ENCODE measurements around the gene SEC31A.
"Not testable (repeated sequence)": the region's sequence is repeated elsewhere in the genome, so short reads cannot be mapped to it uniquely, and the experiment has no call there.

The SEC31A gene, protein sequence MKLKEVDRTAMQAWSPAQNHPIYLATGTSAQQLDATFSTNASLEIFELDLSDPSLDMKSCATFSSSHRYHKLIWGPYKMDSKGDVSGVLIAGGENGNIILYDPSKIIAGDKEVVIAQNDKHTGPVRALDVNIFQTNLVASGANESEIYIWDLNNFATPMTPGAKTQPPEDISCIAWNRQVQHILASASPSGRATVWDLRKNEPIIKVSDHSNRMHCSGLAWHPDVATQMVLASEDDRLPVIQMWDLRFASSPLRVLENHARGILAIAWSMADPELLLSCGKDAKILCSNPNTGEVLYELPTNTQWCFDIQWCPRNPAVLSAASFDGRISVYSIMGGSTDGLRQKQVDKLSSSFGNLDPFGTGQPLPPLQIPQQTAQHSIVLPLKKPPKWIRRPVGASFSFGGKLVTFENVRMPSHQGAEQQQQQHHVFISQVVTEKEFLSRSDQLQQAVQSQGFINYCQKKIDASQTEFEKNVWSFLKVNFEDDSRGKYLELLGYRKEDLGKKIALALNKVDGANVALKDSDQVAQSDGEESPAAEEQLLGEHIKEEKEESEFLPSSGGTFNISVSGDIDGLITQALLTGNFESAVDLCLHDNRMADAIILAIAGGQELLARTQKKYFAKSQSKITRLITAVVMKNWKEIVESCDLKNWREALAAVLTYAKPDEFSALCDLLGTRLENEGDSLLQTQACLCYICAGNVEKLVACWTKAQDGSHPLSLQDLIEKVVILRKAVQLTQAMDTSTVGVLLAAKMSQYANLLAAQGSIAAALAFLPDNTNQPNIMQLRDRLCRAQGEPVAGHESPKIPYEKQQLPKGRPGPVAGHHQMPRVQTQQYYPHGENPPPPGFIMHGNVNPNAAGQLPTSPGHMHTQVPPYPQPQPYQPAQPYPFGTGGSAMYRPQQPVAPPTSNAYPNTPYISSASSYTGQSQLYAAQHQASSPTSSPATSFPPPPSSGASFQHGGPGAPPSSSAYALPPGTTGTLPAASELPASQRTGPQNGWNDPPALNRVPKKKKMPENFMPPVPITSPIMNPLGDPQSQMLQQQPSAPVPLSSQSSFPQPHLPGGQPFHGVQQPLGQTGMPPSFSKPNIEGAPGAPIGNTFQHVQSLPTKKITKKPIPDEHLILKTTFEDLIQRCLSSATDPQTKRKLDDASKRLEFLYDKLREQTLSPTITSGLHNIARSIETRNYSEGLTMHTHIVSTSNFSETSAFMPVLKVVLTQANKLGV

GRCh38 chr4:82890901-82891706 lies at the start of gene SEC31A:
Gene SEC31A (minus strand): TSS chr4:82891153. CDS start chr4:82881936, 9,217 bp downstream.
- DNase-seq: peak; percentile 78

DNA sequence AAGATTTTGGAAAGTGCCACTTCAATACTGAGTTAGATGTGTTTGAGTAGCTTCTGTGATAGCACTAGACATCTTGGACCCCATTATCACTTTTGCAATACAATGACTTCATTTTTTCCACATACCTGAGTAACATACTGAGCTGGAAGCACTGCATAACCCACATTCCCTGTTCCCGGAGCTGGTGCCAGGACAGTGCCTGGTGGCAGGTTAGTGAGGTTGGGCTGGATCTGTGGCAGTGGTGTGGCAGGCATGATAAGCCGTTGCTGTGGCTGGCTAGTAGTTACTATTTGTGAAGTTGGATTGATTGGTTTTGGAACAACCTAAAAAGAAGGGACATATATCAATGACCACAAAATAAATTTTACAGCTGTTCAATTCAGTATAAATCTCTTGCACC lies 48.5 kb upstream of the SEC31A start:
- no peak for DNase-seq

- no peak for DNase-seq
These were observed 43.5 kb upstream of the SEC31A start for GRCh38 chr4:82934441-82934840.

DNA sequence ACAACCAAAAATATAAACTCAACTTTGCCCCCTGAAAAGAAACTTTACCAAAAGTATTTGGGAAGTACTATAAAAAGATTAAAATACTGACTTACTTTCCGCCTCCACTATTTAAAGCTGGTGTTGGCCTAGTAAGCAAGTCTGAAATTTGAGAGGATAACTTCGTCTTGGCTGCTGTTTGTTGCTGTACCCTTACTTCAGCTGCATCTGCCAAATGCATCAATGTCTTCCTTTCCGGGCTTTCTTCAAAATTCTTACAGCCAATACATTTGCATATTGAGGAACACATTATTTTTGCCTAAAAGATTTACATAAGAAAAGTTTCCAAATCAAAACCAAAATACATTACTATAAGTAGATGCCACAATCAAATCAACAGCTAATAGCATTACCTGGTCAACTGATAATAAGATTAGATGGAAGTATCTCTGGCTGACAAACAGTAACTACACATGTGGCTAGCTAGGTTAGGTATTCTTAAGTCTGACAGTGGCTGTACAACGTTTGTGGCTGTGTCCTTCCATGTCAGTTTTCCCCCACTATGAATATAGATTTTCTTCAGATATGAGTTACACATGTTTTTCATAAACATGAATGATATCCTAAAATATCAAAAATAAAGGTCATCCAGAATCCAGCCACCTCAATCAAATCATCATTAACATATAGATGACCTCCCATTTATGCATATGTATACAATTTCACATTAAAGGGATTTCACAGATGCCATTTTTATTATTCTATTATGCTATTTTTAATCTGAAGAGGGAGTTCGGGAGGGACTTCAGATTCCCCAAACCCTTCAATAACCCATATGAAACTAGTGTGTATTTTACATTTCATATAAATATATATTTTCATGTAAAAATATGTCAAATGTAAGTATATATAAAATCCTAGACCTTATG lies 40.1 kb upstream of the SEC31A start:
- DNase-seq: no peak

DNA sequence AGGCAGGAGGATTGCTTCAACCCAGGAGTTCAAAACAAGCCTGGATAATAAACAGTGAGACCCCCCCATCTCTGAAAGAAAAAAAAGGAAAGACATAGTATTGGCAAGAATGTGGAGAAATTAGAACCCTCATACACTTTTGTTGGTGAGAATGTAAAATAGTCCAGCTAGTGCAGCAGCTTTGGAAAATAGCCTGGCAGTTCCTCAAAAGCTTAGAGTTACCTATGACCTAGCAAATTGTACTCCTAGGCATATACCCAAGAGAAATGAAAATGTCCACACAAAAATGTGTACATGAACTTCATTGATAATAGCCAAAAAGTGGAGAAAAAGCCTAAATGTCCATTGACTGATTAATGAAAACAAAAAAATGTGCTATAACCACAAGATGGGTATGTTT lies 30.8 kb upstream of the SEC31A start:
- no peak for DNase-seq

- no peak for DNase-seq
These were observed 28.4 kb upstream of the SEC31A start for GRCh38 chr4:82919386-82919785.

- DNase-seq: no peak
These were observed 27.1 kb upstream of the SEC31A start for GRCh38 chr4:82918091-82918490.

GRCh38 chr4:82913968-82914367 lies 23.0 kb upstream of the SEC31A start:
- not testable (repeated sequence) for DNase-seq

GRCh38 chr4:82913305-82913704 lies 22.4 kb upstream of the SEC31A start:
- no peak for DNase-seq

- DNase-seq: no peak
These were observed 18.4 kb upstream of the SEC31A start for GRCh38 chr4:82909326-82909725.

DNA sequence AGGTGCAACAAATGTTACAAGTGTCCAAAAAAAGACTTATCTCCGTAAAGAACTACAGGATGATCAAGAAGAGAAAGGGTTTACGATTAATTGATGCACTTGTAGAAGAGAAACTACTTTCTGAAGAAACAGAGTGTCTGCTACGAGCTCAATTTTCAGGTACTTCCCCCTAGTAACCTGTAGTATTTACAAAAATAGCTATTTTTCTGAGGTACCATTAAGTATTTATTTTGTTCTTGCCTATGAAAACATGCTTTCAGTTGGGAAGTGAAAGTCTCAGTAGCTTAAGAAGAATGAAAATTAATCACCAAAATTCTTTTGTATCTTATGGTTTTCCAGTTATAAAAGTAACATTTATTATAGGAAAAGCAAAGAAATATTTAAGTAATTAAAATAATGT lies 15.5 kb upstream of the SEC31A start:
- no peak for DNase-seq

DNA sequence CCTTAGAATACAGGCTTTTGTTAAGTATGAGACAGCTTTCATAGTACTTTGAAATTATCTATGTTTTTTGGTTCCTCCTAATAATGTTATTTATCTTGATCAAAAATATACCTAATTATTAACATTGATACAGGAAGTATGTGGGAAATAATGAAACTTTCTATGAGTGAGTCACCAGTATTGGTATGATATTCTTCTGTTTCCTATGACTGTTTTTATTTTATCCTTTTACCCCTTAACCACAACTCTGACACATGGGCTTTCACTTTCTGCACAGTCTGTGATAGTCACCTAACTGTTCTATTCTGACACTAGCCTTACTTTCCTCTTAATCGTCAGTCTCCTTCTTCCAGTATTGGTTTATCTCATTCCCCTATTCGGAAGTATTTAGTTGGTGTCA lies 14.3 kb upstream of the SEC31A start:
- DNase-seq: no peak

- DNase-seq: no peak
These were observed 12.8 kb upstream of the SEC31A start for GRCh38 chr4:82903737-82904136.

DNA sequence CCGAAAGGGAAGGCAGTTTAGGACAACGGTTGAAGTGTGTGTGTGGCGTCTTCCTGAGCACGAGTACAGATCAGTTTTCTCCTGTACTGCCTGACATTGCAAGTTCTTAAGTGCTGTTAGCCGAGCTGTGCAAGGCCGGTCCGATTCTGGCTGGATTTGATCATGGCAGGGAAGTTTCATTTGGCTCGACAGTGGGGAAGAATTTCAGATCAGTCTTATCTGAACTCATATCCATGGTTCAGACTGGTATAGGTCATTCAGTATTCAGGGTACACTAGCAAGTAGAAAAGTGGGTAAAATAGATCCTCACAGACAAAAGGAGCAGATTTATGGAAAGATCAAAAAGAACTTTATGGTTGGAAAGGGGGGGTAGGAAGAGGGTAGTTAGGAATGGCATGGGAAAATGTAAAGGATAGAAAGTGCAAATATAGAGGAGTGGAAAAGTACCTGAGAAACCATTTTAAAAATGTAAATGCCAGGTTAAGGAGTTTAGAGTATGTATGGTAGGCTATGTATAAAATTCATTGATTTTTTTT lies 10.3 kb upstream of the SEC31A start:
- DNase-seq: no peak

DNA sequence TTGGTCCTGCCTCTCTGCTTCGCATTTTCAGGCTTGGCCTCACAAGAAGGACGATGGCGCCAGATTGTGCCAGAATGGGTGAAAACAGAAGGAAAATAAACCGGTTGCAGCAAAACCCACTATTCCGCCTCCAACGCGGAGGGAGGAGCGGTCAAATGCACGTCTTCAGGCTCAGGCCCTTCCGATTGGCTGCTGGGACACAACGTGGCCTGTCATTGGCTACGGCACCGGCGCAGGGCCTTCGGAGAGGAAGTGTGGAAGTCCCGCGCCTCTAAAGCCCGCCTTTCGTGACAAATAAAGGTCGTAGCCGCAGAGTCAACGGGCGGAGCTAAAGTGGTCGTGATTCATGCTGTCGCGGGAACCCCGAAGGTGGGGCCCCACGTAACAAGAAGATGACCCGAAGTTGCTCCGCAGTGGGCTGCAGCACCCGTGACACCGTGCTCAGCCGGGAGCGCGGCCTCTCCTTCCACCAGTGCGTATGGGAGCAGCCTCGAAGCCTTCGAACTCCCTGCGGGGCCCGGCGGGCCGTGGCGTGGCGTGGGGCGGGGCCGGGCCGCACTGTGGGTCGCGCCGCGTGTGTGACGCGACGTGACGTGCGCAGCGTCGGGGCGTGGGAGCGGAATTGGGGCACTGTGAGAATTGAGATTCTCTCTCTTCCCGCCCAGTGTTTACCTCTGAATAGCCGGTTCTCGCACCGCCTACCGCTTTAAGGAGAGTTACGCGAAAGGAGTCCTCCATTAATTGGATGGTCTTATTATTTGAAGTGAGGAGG lies 9.6 kb upstream of the SEC31A start, which contains the start of gene THAP9:
Gene THAP9, plus strand, starts transcription at position 325 of the 772 bp plus-strand sequence. Its CDS starts 68 bp downstream, at position 393.
- DNase-seq: peak; percentile 97

DNA sequence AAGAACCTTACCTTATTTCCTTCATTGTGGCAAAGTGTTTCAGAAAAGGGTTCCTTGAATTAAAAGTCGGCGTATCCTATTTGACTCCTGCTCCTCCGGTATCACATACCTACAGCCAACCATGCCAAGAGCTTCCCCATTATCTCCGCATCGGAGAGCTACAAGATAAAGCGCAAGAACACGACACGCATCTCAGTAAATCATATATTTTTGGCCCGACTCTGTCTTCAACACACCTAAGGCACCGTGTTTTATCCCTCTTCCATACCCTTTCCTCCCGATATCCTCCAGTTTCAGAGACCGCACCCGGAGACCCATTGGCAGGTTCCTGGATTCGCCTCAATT lies 9.1 kb upstream of the SEC31A start:
- DNase-seq: no peak

DNA sequence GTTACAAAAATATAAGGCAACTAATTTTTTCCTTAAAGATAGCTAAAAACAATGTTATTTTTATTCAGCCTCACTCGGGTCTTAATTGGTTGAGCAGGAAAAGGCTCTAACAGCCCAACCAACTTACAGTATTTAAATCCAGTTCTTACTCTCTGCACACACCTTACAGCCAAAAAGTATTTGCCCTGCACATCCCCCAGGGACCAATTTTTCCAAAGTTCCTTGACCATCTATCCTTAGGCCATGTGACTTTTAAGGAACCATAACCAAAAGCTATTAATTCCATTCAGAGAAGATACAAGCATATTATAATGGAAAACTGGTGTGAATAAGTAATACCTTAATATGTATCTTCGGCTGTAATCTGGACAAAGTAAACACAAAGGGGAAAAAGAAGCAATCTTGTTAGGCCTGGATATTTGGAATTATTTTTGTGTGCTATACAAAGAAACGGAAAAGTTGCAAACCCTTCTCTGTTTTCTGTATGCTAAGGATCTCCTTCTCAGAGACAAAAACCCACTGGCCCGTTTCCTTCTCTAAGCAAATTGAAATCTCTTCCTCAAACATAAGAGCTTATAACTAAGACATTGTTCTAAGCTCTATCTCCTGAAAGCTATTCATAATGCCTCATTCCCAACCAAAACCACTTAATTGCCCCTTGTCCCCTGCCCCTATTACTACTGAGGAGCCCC lies 8.6 kb upstream of the SEC31A start:
- no peak for DNase-seq

GRCh38 chr4:82898322-82899243 lies 7.6 kb upstream of the SEC31A start:
- DNase-seq: no peak
